ENCODE measurements around the gene CEP55. TPM values are rescaled to one million over a fixed set of nuclear protein-coding genes. Genes with fewer than 3 reads are reported as not detected.

CEP55 gene
- 32.0 and 48.1 TPM in 2 replicates for total RNA-seq

GRCh38 chr10:93496322-93497041 is at the start of gene CEP55:
TSS of gene CEP55 (plus strand) at chr10:93496612. CDS start at chr10:93500052, 3,440 bp downstream.

GRCh38 chr10:93482145-93482834 is 14.1 kb upstream of the CEP55 start, which contains the start of gene MYOF:
TSS of gene MYOF (minus strand) at chr10:93482334. CDS start at chr10:93482194, 140 bp downstream.

GRCh38 chr10:93566435-93567276 is 70.2 kb downstream of the CEP55 start, which contains the start of gene FFAR4:
TSS of gene FFAR4 (plus strand) at chr10:93566665. CDS start at chr10:93566721, 56 bp downstream.

Other genes with a start within 250 kb of the CEP55 start
- 316 and 340 TPM in 2 replicates for gene MYOF, start 14.3 kb upstream of the CEP55 start, total RNA-seq
- not detected in 2 replicates for gene FFAR4, start 70.1 kb downstream of the CEP55 start, total RNA-seq
- gene RBP4, start 104.6 kb downstream of the CEP55 start, total RNA-seq, result 0.06 TPM in 1 of 2 replicates, not detected in the other
- not detected in 2 replicates for gene PDE6C, start 115.9 kb downstream of the CEP55 start, total RNA-seq
- gene FRA10AC1, start 206.0 kb downstream of the CEP55 start, total RNA-seq, result 4.9 and 7.0 TPM in 2 replicates

All from aortic smooth muscle cell (primary cell).